Measurements from ENCODE around the gene NUFIP2. TPM values are rescaled to one million over a fixed set of nuclear protein-coding genes. Genes with fewer than 3 reads are reported as not detected.

The NUFIP2 gene
- total and polyA plus RNA-seq, 10 of the 15 experiments (the other 5 are each of a cell fraction or from before 2014, with no cell fraction given): 3.7 to 32.3 (median 14.5) TPM

GRCh38 chr17:29292992-29293889 is 707 bp downstream of the NUFIP2 start:
- Histone ChIP-seq H3K4me2 (ENCODE audit: control insufficient read depth, insufficient read depth) (peak overlapping the region; percentile 79), H3K27me3 (replicated peaks in 1 of 2; ENCODE audit: control insufficient read depth in 2 of 2, insufficient read depth in 2 of 2, low read length in 1 of 2) (no peaks in the 10 kb centered on the region), H3K9me3 (replicated peaks; ENCODE audit: control insufficient read depth, insufficient read depth, low read length) (no peaks in the 10 kb centered on the region), H4K20me1 (ENCODE audit: control insufficient read depth, insufficient read depth) (peaks cover 3% of the 10 kb centered on the region; the same call in 1 of the 2 replicates), H3K4me1 (ENCODE audit: control insufficient read depth, insufficient read depth, low read length) (peaks cover 2% of the 10 kb centered on the region; the same call in 1 of the 2 replicates), H3K79me2 (ENCODE audit: control insufficient read depth, insufficient read depth, low read length) (peaks cover 57% of the 10 kb centered on the region), H3K27ac (ENCODE audit: control insufficient read depth, insufficient read depth) (peak overlapping the region; percentile 73), H3K36me3 (ENCODE audit: control insufficient read depth in 2 of 2, insufficient read depth in 2 of 2, low read length in 1 of 2) (peaks cover 2 to 6% of the 10 kb centered on the region in 2 experiments), H3K4me3 (peak overlapping the region; percentile 89), H3K9ac (ENCODE audit: control insufficient read depth, insufficient read depth, low read length) (peak overlapping the region; percentile 87), H2AFZ (ENCODE audit: control insufficient read depth, low read depth, low read length) (no peak overlapping the region; the same call in 1 of the 2 replicates)
- peak; percentile 64 for ATAC-seq
- intact Hi-C loops (cut with micrococcal nuclease; ENCODE audit: unreplicated experiment): loop anchor here (5.0 kb wide), 1 partner anchor 341 kb away; the partner anchor contains the start of gene PHF12
- no peak for FAIRE-seq
- SMC1A ChIA-PET (ENCODE audit: uncharacterized antibody, unreplicated experiment): interaction anchor here (0.6 to 3.4 kb wide), 5 partner anchors 67 to 833 kb away, joined by 3 to 58 read pairs (median 3); no protein-coding TSS in a partner anchor
- TSS peak; percentile 73 for BruUV-seq (replicated peaks)
- WGBS (ENCODE audit: insufficient coverage, insufficient replicate concordance, low lambda C conversion rate, missing lambda C conversion rate): 1% methylated on average over 51 of the region's 54 CpGs
- POLR2A ChIA-PET: interaction anchor here (0.6 to 2.3 kb wide), 17 partner anchors 10 to 341 kb away, joined by 3 to 13 read pairs (median 5); partner anchors contain the start of genes MYO18A, PHF12 and TAOK1
- CTCF ChIA-PET: interaction anchor here (0.7 to 5.0 kb wide), 10 partner anchors 8 to 720 kb away, joined by 3 to 93 read pairs (median 5); no protein-coding TSS in a partner anchor
- in situ Hi-C loops (cut with MboI): no loop called here
- RAD21 ChIA-PET (ENCODE audit: unreplicated experiment): interaction anchor here (0.7 to 3.6 kb wide), 12 partner anchors 10 to 566 kb away, joined by 3 to 71 read pairs (median 5); no protein-coding TSS in a partner anchor
- no peak for DNase-seq (ENCODE audit: low read depth, low spot score)
- TF ChIP-seq STAT3 (IDR thresholded peaks at IDR 0.05; ENCODE audit: low read depth, low read length) (no peak), ASH2L (IDR thresholded peaks at IDR 0.05; ENCODE audit: borderline replicate concordance, low read depth) (peak; percentile 53; the same call in 1 of the 2 replicates), BACH1 (IDR thresholded peaks at IDR 0.05; ENCODE audit: borderline replicate concordance) (peak; percentile 34; the same call in 1 of the 2 replicates), CTCF (IDR thresholded peaks at IDR 0.05 in 2 of 3, conservative IDR thresholded peaks at IDR 0.05 in 1 of 3; ENCODE audit: control insufficient read depth in 2 of 3, extremely low read depth in 1 of 3, insufficient read depth in 1 of 3, low read depth in 3 of 3, low read length in 3 of 3) (peak in 1 of 3 experiments; percentile 20; a peak in 1 of 6 replicates), SUZ12 (IDR thresholded peaks at IDR 0.05; ENCODE audit: unreplicated experiment) (no peak), CREM (IDR thresholded peaks at IDR 0.05; ENCODE audit: low read depth) (no peak), POLR2A (IDR thresholded peaks at IDR 0.05; ENCODE audit: low read depth, low read length) (peak; percentile 10; the same call in 1 of the 2 replicates), E4F1 (IDR thresholded peaks at IDR 0.05; ENCODE audit: borderline replicate concordance, partially characterized antibody) (no peak), RUNX3 (IDR thresholded peaks at IDR 0.05; ENCODE audit: low read length) (no peak), HSF1 (IDR thresholded peaks at IDR 0.05; ENCODE audit: low read depth, low read length) (no peak), MAX (IDR thresholded peaks at IDR 0.05; ENCODE audit: low read depth, low read length) (no peak), YY1 (IDR thresholded peaks at IDR 0.05; ENCODE audit: low read depth, low read length) (peak; percentile 95), MXI1 (IDR thresholded peaks at IDR 0.05; ENCODE audit: low read depth, low read length) (no peak), ZNF622 (IDR thresholded peaks at IDR 0.05) (no peak), RAD51 (IDR thresholded peaks at IDR 0.05) (no peak), ESRRA (IDR thresholded peaks at IDR 0.05; ENCODE audit: low read length) (no peak)
